ENCODE measurements around the gene AATF.

Gene AATF, protein sequence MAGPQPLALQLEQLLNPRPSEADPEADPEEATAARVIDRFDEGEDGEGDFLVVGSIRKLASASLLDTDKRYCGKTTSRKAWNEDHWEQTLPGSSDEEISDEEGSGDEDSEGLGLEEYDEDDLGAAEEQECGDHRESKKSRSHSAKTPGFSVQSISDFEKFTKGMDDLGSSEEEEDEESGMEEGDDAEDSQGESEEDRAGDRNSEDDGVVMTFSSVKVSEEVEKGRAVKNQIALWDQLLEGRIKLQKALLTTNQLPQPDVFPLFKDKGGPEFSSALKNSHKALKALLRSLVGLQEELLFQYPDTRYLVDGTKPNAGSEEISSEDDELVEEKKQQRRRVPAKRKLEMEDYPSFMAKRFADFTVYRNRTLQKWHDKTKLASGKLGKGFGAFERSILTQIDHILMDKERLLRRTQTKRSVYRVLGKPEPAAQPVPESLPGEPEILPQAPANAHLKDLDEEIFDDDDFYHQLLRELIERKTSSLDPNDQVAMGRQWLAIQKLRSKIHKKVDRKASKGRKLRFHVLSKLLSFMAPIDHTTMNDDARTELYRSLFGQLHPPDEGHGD

DNA sequence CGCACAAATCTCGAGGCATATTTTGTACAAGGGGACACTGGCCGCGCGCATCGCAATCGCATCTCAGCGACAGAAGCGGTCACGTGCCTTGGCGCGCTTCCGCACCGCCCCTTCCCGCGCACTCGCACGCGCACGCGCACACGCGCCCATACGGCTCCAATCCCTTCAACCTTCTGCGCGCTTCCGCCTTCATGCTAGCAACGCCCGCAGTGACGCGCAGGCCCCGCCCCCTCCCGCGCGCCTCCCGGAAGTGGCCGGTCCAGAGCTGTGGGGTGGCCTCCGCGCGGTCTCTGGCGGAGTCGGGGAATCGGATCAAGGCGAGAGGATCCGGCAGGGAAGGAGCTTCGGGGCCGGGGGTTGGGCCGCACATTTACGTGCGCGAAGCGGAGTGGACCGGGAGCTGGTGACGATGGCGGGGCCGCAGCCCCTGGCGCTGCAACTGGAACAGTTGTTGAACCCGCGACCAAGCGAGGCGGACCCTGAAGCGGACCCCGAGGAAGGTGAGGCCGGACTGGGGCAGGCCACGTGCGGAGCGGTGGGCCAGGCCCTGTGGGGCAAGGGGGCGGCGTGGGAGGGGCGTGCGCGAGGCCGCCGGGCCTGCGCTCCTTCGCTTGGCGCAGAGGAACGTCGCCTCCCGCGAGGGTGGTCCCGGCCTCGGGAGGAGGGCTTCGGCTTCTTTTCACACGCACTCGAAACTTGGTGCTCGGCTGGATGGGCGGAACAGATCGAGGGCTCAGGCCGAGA is at the start of gene AATF:
Gene AATF (plus strand): TSS at position 238 of the 744 bp plus-strand sequence. CDS start 172 bp downstream, at position 410.
- peak; percentile 96 for DNase-seq (ENCODE audit: low read depth)

DNA sequence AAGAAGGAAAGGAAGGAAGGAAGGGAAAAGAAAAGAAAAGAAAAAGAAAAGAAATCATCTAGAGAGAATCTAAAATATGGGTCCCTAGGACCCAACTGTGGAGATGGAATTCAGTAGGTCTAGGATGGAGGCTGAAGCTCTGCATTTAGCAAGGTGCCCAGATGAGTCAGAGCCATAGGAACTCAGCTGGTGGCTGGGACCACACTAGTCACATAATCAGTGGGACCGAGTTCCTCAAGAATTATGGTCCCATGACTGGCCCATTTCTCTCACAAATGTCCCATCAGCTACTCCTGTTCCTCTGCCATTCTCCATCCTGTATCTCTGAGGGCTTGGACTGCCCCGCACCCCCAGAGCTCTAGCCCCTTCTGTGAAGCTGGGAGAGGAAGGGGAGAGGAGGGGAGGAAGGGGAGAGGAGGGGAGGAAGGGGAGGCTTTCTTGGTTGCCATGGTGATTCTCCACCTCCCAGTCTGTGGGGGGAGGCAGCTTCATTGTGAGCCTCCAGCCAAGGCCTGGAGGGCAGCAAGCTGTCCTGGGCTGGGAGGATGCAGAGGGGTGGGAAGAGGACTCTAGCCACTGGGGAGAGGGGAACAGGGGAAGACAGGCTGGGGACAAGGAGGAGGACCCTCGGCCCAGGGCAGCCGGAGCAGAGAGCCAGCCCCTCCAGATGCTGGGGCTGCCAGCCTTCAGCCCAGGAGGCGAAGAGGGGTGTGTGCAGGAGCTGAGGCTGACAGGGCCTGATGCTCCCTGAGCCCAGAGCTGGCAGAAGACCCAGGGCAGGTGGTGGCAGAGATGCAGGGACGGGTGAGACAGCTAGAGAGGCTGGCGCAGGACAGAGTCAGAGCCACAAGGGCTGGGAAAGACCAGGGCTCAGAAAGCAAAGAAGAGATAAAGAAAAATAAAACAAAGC is 49.2 kb upstream of the AATF start:
- no peak for DNase-seq (ENCODE audit: low read depth)

DNA sequence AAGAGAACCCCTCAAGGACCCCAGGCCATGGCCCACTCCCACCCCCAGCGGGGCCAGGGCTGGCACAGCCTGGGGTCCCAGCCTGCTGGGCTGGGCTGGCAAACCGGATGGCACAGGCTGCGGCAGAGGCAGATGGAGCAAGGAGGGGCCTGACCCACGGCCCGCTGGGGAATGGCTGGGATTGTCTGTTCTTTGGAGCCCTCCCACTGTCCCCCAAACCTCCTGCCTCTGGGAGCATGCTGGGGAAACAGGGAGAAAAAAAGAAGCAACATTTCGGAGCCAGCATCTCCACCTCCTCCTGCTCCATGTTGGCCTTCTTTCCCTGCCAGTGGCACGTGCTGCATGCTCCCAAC is 48.6 kb upstream of the AATF start:
- no peak for DNase-seq (ENCODE audit: low read depth)

DNA sequence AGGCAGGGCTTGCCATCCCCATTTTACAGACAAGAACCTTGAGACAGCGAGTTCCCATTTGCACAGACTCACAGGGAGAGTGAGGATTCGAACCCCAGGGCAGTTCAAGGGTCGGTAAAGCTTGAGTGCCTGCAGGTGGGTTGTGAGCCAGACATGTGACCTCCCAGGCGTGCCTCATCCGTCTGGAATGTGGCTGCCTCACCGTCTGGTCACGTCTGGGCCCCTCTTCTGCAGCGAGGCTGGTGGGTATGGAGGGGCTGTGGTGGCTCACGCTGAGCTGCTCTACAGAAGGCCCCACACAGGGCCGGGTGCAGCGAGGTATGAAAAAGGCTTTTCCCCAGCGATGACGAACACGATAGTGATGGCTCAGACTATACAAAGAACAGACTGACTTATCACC is 47.2 kb upstream of the AATF start:
- DNase-seq (ENCODE audit: low read depth): no peak

DNA sequence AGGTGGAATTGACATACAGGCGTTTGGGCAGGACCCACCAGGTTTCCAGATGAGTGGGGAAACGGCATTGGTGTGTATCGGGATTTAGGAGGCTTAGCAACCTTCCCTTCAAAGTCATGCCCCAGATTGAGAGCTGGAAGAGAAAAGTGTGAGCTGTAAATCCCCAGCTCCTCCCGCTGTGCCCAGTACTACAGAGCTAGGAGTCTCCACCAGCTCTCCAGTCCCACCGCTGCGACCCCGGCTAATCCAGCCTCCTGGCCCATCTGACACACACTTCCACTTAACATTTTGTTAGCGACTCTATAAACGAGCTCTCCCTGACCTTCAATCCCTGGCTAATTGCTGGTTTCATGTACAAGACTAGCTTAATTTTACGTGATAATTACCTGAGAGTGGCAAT is 41.3 kb upstream of the AATF start:
- no peak for DNase-seq (ENCODE audit: low read depth)

DNA sequence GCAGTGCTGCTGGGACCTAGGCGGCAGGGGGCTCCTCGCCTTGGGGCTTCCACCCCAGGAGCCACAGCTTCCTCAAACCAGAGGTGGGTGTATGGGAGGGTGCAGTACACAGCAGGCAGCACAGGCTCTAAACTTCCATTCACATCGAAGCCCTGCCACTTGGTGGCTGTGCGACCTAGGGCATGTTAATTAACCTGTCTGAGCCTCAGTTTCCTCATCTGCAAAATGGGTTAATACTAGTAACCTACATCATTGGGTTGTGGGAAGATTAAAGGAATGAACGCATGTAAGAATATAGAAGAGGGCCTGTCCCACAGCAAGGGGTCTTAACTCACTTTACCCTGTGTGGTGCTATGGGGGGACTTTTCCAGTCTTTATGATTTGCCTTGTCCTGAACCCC is 38.2 kb upstream of the AATF start:
- no peak for DNase-seq (ENCODE audit: low read depth)

DNA sequence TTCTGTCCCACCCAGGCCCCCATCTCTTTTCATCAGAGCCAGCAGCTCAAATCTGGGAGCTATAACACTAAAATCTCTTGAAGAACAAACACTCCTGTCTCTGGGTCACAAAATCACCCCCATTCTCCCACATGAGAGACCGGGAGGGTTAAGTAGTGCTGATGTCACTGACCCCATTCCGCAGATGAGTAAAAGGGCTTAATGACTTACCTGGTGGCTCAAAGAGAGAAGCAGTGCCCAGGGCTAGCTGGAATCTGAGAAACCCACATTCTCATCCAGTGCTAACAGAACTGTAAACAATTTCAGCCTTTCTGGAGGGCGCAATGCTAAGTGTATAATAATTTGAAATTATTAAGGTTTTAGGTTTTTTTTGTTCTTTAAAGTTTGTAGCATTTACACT is 37.8 kb upstream of the AATF start:
- DNase-seq (ENCODE audit: low read depth): no peak

DNA sequence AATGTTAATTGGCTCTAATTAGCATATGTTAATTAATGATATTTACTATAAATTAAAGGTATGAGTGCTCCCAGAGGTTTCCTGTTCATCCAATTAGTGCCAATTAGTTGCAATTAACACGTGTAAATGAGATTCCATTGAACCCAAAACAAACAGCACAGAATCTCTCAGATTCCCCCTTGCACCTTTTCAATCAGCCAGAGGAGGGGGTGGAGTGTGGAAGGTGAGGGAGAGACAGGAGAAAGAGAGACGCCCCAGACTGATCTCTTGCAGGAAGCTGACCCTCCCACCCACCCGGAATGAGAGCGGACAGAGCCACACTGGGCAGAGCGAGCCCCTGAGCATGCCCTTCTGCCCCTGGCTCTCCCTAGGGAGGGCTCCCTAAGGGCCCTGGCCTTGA is 35.6 kb upstream of the AATF start:
- DNase-seq (ENCODE audit: low read depth): no peak

DNA sequence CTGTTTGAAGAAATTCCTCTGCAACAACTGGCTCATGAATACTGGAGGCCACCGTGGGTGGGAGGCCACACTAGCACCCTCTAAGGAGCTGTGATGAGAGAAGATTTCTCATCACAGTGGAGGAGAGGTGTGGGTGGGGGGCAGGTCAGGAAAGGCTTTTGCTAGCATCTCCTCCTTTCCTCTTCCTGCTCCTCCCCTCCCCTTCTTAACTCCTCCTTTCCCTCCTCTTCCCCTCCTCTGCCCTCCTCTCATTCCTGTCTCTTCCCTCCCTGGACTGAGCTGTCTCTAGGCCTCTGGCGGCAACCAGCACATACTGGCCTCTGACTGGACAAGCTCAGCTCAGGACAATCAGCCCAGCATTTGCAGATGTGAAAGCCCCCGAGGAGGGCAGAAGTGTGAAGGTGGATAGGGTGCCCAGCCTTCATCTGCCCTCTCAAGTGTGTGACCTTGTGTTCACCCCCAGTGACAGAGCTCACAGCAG is 30.5 kb upstream of the AATF start:
- no peak for DNase-seq (ENCODE audit: low read depth)

DNA sequence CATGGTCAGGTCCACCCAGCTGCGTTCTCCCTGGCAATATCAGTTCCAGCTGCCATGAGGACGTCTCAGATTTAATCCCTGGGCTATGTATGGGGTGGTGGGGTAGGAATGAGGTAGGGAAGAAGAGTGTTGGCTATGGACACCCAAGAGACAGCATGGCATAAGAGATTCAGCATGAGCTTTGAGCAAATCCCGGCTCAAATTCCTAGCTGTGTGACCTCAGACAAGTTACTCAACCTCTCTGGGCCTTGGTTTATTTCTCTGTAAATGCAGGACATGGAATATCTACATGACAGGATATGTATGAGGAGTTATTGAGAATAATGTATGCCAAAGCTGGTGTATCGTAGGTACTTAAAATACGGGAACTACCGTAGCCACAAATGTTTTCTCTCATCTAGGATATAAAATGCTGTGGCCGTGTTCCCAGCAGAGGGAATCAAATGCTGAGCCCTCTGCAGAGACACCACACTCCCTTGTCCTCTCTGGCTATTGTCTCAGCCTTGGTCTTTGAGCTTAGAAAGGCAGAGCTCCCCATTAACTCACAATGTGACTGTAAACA is 29.3 kb upstream of the AATF start:
- DNase-seq (ENCODE audit: low read depth): no peak

DNA sequence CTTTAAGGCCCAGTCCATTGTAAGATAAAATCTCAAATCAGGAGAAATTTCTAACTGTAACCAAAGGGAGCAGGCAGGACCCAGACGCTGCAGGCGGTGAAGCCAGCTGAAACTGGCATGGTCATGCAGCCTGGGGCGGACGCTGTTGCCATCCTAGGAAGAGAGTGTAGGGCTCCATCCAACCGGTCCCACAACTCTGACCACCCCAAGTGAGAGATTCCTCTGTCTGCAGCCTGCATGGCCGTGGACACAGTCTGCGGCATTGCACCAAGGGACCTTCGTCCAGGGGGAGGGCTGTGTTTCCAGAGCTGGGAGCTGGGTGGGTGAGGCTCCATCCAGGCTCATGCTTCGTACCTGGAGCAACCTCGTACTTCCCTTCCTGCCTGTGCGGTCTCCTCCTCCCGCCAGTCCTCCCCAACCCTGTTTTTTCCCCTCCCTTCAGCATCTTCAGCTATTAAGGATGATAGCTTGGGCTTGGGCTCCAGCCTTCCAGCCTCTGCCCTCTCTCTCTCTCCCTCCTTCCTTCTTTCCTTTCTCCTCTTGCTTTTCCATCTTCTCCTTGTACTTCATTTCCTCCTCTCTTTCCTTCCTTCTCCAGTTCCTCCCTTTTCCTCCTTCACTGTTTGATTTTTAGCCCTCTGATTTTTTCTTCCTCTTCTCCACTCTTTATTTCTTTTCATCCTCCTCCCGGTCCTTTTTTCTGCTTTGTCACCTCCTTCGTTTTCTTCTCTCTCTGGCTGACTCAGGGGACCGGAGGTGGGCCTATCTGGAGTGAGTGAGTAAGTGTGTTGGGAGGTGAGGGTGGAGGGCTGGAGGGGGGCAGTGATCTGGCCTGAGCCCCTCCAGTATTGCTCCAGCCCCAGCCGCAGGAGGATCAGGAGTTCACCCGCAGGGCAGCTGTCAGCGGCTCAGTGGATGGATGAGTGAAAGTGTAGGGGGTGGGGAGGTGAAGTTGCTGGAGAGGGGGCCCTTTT is 28.4 kb upstream of the AATF start:
- no peak for DNase-seq (ENCODE audit: low read depth)

DNA sequence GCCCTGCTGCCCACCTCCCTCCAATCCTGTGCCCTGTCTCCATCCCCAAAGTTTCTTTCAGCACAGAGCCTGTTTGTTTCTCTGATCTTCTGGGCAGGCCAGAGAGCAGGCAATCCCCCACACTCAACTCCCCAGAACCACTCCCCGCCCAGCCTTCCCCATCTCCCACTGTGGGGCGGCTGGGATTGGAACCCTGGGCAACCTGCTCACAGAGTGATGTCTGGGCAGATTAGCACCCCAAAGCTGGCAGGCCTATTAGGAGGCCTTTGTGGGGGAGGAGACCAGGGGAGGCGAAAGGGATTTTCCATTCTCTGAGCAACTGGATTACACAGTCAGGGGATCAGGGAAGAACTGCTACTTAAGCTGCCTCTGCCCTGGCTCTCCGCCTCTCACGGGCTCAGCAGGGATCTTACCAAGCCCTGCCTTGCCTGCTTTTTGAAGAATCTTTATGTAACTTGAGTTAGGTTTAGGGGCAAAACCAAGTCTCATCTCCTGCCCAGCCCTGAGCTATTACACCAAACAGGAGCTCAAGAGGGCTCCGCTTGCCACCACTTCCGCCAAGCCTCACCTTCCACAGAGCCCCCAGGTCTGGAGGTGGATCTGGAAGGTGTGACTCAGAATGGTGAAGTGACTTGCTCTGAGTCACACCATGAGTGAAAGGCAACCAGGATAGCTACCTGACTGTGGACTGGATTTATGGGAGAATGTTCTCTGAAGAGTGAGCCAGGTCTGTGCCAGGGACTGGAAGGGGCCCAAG is 27.5 kb upstream of the AATF start:
- no peak for DNase-seq (ENCODE audit: low read depth)

DNA sequence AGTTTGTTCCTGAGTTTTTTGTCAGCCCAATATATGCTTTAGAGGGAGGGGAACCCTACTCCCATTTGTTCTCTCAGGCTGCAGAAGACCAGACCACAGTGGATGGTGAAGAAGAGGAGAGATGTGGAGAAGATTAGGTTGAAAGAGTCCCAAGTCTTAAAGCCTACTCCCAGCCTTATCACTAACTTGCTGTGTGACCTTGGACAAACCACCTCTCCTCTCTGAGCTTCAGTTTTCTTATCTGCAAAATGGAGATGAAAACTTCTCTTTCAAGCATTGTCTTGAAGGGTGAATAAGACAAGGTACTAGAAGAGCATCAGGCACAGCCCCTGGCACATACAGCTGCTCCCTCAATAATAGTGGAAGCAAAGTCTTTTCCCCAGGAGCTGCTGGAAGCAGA is 26.6 kb upstream of the AATF start:
- DNase-seq (ENCODE audit: low read depth): no peak

DNA sequence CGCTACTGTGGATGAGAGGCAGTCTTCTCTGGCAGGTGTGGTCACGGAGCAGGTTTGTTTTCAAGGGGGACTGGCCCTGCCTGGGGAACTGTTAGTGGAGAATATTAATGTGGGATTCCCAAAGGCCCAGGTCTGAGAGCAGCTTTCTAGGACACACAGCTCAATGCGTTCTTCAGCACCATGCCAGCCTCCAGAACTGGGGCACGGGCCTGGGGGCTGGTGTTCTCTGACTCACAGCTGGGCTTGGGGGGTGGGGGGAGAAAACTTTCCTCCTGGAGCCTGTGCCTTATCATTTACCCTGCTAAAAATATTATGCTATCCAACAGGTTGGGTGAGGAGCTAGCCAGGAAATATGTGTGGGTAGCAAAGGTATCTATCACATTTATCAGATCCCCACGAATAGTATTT is 24.9 kb upstream of the AATF start:
- DNase-seq (ENCODE audit: low read depth): no peak

DNA sequence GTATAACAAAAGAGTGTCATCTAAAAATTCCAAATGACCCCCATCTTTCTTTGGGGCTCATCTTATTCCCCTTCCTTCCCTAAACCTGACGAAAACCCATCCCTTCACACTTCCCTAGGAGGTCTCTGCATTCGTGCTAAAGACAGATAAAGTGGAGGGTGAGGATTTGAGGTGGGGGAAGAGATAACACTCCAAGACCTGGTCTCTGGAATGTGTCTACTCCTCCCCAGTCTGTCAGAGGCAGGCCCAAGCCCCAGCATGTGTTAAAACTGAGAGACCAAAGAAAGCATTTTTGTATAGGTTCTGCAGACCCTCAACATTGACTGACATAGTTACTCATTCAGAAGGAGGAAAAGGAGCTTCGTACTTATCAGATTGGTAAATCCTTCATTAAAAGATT is 22.5 kb upstream of the AATF start:
- no peak for DNase-seq (ENCODE audit: low read depth)

DNA sequence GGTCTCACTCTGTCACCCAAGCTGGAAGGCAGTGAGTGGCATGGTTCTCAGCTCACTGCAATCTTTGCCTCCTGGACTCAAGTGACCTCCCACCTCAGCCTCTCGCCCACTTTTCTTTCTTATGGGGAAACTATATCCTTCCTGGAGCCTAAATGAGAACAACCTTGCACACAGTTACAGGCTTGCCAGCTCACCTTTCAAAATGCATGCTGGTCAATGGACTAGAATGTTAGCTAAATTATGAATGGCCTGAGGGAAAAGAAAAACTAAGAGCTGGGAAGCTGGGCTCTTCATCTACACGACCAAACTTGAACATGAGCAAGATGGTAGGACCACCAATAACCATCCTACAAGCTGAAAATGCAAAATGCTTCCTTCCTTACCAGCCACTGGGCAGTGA is 22.1 kb upstream of the AATF start:
- DNase-seq (ENCODE audit: low read depth): no peak

DNA sequence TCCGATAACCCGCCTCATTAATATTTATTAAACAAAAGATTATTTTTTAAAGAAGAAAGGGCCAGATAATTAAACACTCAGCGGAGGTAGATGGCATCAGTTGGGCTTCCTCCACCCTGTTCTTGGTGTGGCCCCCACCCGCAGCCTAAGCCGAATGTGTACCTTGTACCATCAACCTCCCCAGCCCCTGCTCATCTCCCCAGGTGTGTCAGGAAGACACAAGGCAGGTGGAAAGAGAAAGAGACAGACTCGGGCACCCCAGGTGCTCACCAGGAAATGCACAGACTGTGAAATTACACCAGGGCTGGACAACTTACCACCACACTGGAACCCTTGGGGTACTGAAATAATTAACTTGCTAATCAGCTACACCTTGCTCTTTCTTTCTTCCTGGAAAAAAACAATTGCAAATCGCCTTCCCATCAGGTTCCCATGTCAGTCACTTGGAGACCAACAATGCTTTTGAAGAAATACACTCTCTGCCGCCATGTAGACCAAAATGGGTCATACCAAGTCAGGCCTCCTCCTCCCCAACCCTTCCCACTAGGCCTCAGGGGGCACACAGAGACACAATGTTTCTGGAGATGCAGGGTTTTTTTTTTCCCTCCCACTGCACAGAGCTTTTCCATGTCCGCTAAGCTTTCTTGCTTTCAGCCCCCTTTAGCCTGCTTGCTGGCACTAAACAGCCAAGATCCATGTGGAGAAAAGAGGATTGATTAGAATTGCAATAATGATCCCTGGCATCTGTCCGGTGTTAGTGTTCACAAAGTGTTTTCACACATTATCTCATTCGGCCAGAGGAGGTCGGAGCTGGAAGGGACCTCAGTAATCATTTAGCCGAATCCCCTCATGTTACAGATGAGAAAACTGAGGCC is 20.0 kb upstream of the AATF start:
- no peak for DNase-seq (ENCODE audit: low read depth)

DNA sequence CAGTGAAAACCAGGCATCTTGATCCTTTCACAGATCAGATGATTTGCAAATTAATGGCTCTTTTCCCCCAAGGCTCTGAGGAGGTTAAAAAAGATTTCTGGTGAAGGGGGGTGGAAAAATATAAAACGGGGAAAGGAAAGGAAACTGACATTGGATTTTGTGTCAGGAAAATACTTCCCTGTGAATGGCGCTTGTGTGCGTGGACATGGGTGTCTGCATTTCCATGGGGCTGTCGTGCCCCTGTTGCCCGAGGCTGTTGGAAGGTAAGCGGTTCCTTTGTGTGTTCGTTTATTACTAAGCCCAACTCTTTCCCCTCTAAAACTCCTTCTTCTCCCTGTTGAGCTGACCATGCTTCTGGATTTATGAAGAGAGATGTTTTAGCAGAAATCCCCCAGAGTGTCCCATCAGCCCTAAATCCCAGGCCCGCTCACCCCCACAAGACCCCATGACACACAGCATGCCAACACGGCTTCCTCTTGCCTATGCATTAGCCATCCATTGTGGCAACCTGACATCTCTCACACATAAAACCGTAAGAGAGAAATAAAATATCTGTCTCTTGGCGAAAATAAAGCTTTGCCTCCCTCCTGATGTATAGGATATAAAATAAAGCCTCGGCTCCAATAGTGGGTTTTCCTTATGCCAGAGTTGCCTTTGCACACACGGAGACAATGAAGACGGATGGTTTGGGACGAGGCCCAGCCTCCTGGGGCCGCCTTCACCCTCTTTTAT is 18.7 kb upstream of the AATF start:
- no peak for DNase-seq (ENCODE audit: low read depth)
